IMR-90 (cell line): ENCODE results near the gene FNBP1L. TPM values are rescaled to one million over a fixed set of nuclear protein-coding genes. Genes with fewer than 3 reads are reported as not detected.

Experiments
- ATAC-seq: fragments of 200-7000 bp; cut with Tn5 transposase; 2 replicates; pipeline ENCODE4 v1.9.1; 2020; ENCODE audit warnings: low read depth, mild to moderate bottlenecking, moderate library complexity
- BruUV-seq: library from RNA; stranded (reverse); fragments of 400-500 nt; replicated peaks from 2 replicates; lab custom pipeline; 2021; lab: Mats Ljungman, UMichigan
- CTCF ChIA-PET: fragments of 300-600 bp; formaldehyde crosslinking; extraction: SDS; loops from one replicate; lab custom pipeline; 2021; ENCODE audit warnings: antibody characterized with exemption; lab: Yijun Ruan, JAX
- POLR2A ChIA-PET: fragments of 300-600 bp; sonication (Branson Sonifier 250); formaldehyde crosslinking; loops from one replicate; lab custom pipeline; 2022; ENCODE audit warnings: antibody characterized with exemption; ENCODE audit not compliant: unreplicated experiment; lab: Charles Lee
- DNase-seq: peaks from one replicate; pipeline ENCODE4 v3.0.0; 2013
- H2AFZ ChIP-seq: replicated peaks from 2 replicates; pipeline ENCODE3; 2013; ENCODE audit warnings: low read length, mild to moderate bottlenecking; ENCODE audit not compliant: poor library complexity
- H2AK5ac ChIP-seq: 2 replicates; pipeline ENCODE4 v1.6.1; 2013; ENCODE audit warnings: low read depth, low read length, inconsistent platforms
- H2AK9ac ChIP-seq: replicated peaks from 2 replicates; pipeline ENCODE3; 2013; ENCODE audit warnings: mild to moderate bottlenecking, low read depth, low read length, moderate library complexity; ENCODE audit not compliant: poor library complexity
- H2BK120ac ChIP-seq: 2 replicates; pipeline ENCODE4 v1.6.1; 2013; ENCODE audit warnings: low read depth, low read length, inconsistent platforms
- H2BK15ac ChIP-seq: 3 replicates; pipeline ENCODE4 v1.6.1; 2013; ENCODE audit warnings: low read depth, low read length, inconsistent platforms
- H2BK20ac ChIP-seq: 2 replicates; pipeline ENCODE4 v1.6.1; 2013; ENCODE audit warnings: low read depth, mild to moderate bottlenecking, inconsistent platforms, low read length, moderate library complexity
- H2BK5ac ChIP-seq: 2 replicates; pipeline ENCODE4 v1.6.1; 2013; ENCODE audit warnings: mild to moderate bottlenecking, low read depth, low read length, inconsistent platforms; ENCODE audit not compliant: poor library complexity, severe bottlenecking
- H3K14ac ChIP-seq: replicated peaks from 2 replicates; pipeline ENCODE4 v1.6.1; 2013; ENCODE audit warnings: low read depth, low read length, inconsistent platforms
- H3K18ac ChIP-seq: 2 replicates; pipeline ENCODE4 v1.6.1; 2013; ENCODE audit warnings: low read depth, low read length, control low read depth
- H3K23ac ChIP-seq: 2 replicates; pipeline ENCODE4 v1.6.1; 2013; ENCODE audit warnings: low read depth, low read length, inconsistent platforms
- H3K27ac ChIP-seq: 2 replicates; pipeline ENCODE4 v1.5.1; 2013; ENCODE audit warnings: mild to moderate bottlenecking, control low read depth, low read length; ENCODE audit not compliant: insufficient read depth
- H3K27me3 ChIP-seq: 2 replicates; pipeline ENCODE4 v1.6.1; 2013; ENCODE audit warnings: low read length; ENCODE audit not compliant: control insufficient read depth, insufficient read depth
- H3K36me3 ChIP-seq: 2 replicates; pipeline ENCODE4 v1.6.1; 2013; ENCODE audit warnings: low read length, mixed read lengths; ENCODE audit not compliant: control insufficient read depth, insufficient read depth
- H3K4ac ChIP-seq: 2 replicates; pipeline ENCODE4 v1.6.1; 2013; ENCODE audit warnings: low read depth, low read length, inconsistent platforms
- H3K4me1 ChIP-seq: 2 replicates; pipeline ENCODE4 v1.6.1; 2013; ENCODE audit warnings: low read length, mixed read lengths; ENCODE audit not compliant: control insufficient read depth, insufficient read depth
- H3K4me2 ChIP-seq: 2 replicates; pipeline ENCODE4 v1.6.1; 2013; ENCODE audit warnings: low read depth, mild to moderate bottlenecking, control low read depth, low read length, moderate library complexity
- H3K4me3 ChIP-seq: 2 replicates; pipeline ENCODE4 v1.5.1; 2013; ENCODE audit warnings: low read depth, mild to moderate bottlenecking, control low read depth, low read length, moderate library complexity; ENCODE audit not compliant: insufficient read depth
- H3K56ac ChIP-seq: 2 replicates; pipeline ENCODE4 v1.6.1; 2013; ENCODE audit warnings: low read length, inconsistent platforms; ENCODE audit not compliant: insufficient read depth; ENCODE audit errors: extremely low read depth
- H3K79me1 ChIP-seq, 2 experiments: 2 replicates each; pipeline ENCODE4 v1.6.1; 2013; ENCODE audit warnings: low read length in 2 of 2, inconsistent platforms in 1 of 2, low read depth in 1 of 2
- H3K9ac ChIP-seq: 2 replicates; pipeline ENCODE4 v1.6.1; 2013; ENCODE audit warnings: low read depth, low read length, control low read depth
- H3K9me1 ChIP-seq: 2 replicates; pipeline ENCODE4 v1.6.1; 2013; ENCODE audit warnings: low read length, inconsistent platforms; ENCODE audit not compliant: insufficient read depth
- H3K9me3 ChIP-seq: 2 replicates; pipeline ENCODE4 v1.6.1; 2013; ENCODE audit warnings: low read length; ENCODE audit not compliant: control insufficient read depth, insufficient read depth
- H4K20me1 ChIP-seq: 2 replicates; pipeline ENCODE4 v1.6.1; 2013; ENCODE audit warnings: low read length, inconsistent platforms; ENCODE audit not compliant: insufficient read depth
- H4K5ac ChIP-seq: 2 replicates; pipeline ENCODE4 v1.6.1; 2013; ENCODE audit warnings: mild to moderate bottlenecking, low read depth, low read length, control low read depth
- H4K8ac ChIP-seq, 2 experiments: 2 replicates each; pipeline ENCODE4 v1.6.1; 2013; ENCODE audit warnings: low read depth in 2 of 2, low read length in 2 of 2, control low read depth in 1 of 2, inconsistent platforms in 1 of 2
- H4K91ac ChIP-seq: 2 replicates; pipeline ENCODE4 v1.6.1; 2013; ENCODE audit warnings: low read depth, low read length, inconsistent platforms; ENCODE audit not compliant: insufficient read depth
- CEBPB ChIP-seq: IDR thresholded peaks from 2 replicates; pipeline ENCODE4 v1.6.1; 2012; ENCODE audit warnings: low read depth, low read length, improper control_type of control experiment
- ELK1 ChIP-seq: fragments of 150-350 bp; IDR thresholded peaks from 2 replicates; pipeline ENCODE4 v1.6.1; 2016; ENCODE audit warnings: low read depth, mild to moderate bottlenecking, low read length, moderate library complexity, borderline replicate concordance
- NFE2L2 ChIP-seq: fragments of 150-350 bp; IDR thresholded peaks from 2 replicates; pipeline ENCODE4 v1.6.1; 2016; ENCODE audit warnings: low read depth, mild to moderate bottlenecking, low read length
- RFX5 ChIP-seq: IDR thresholded peaks from 2 replicates; pipeline ENCODE4 v1.8.0; 2012; ENCODE audit warnings: low read depth, mild to moderate bottlenecking, low read length, moderate library complexity
- WGBS, 2 experiments: methylation state at CpG; one replicate each; pipeline versions ENCODE4 v1.1.5 to v1.1.7; 2013; ENCODE audit warnings: missing lambda C conversion rate in 2 of 2; ENCODE audit not compliant: insufficient read length in 1 of 2; ENCODE audit errors: extremely low coverage in 2 of 2; 5-methylcytosine and 5-hydroxymethylcytosine counted together
- dilution Hi-C: fragments of 300-500 bp; cut with HindIII; formaldehyde crosslinking; loops from one replicate; pipeline ENCODE4 v1.14.3; 2018; ENCODE audit warnings: low sequenced_read_pairs; ENCODE audit not compliant: unreplicated experiment
- in situ Hi-C: fragments of 300-500 bp; cut with MboI; formaldehyde crosslinking; loops from 3 replicates; pipeline ENCODE4 v1.14.3; 2019; ENCODE audit warnings: low sequenced_read_pairs, inconsistent platforms, mixed read lengths
- intact Hi-C: fragments of 100-400 bp; cut with micrococcal nuclease; formaldehyde crosslinking; loops from 2 replicates; pipeline ENCODE4 v1.10.0; 2022
- polyA plus RNA-seq, 3 experiments: library from polyadenylated mRNA; depleted of rRNA; stranded (reverse); fragments of >200 nt; gene quantifications; 2 replicates each; pipeline ENCODE4 v1.2.3, GENCODE V29; 2012; ENCODE audit warnings: low replicate concordance in 1 of 3
- total RNA-seq: library from RNA; depleted of rRNA; stranded (reverse); fragments of >200 nt; gene quantifications from 2 replicates; pipeline ENCODE4 v1.2.3, GENCODE V29; 2012

Gene FNBP1L
- total and polyA plus RNA-seq, 2 of the 4 experiments (the other 2 are of a cell fraction), result 9.3 to 15.2 TPM

GRCh38 chr1:93411000-93411399 is 36.9 kb upstream of the FNBP1L start:
- ATAC-seq (no peak), DNase-seq (no peak)
- no peak overlapping the region for H2BK20ac ChIP-seq
- no peak overlapping the region for H4K91ac ChIP-seq
- in situ Hi-C loops, result no loop called here
- no peak overlapping the region for H2AFZ ChIP-seq
- H3K36me3 ChIP-seq, result no peaks in the 10 kb centered on the region
- H2BK5ac ChIP-seq, result no peak overlapping the region
- no peaks in the 10 kb centered on the region for H4K20me1 ChIP-seq
- no peak overlapping the region for H3K4ac ChIP-seq
- ChIA-PET CTCF (no interaction called here), POLR2A (no interaction called here)
- no peak overlapping the region for H3K9ac ChIP-seq
- 0 out of 2 replicates have a peak, but pooled peaks cover 6% of the 10 kb centered on the region for H3K9me3 ChIP-seq
- no CpG with 5 or more reads among the region's 2 CpGs for WGBS, 2 experiments
- H2AK9ac ChIP-seq, result no peak overlapping the region
- H3K23ac ChIP-seq, result no peak overlapping the region
- no peaks in the 10 kb centered on the region for H3K27me3 ChIP-seq
- H3K27ac ChIP-seq, result no peak overlapping the region
- no peak overlapping the region for H3K18ac ChIP-seq
- H3K9me1 ChIP-seq, result no peaks in the 10 kb centered on the region
- dilution Hi-C loops, result no loop called here
- no peaks in the 10 kb centered on the region for H3K79me1 ChIP-seq
- no peak overlapping the region for H4K5ac ChIP-seq
- no peak overlapping the region for H4K8ac ChIP-seq
- no peak overlapping the region for H2BK15ac ChIP-seq
- H3K14ac ChIP-seq, result no peak overlapping the region
- no peak overlapping the region for H3K56ac ChIP-seq
- no peak overlapping the region for H2AK5ac ChIP-seq
- no peaks in the 10 kb centered on the region for H3K4me1 ChIP-seq
- no peak overlapping the region for H3K4me2 ChIP-seq
- TF ChIP-seq NFE2L2 (no peak), RFX5 (no peak), CEBPB (no peak), ELK1 (no peak)
- H3K4me3 ChIP-seq, result no peak overlapping the region
- no TSS peak for BruUV-seq
- intact Hi-C loops, result no loop called here
- H2BK120ac ChIP-seq, result no peak overlapping the region
